GM11168 (cell line): Measurements from ENCODE around the gene GOLGA2.
"Not testable (repeated sequence)": the region's sequence is repeated elsewhere in the genome, so short reads cannot be mapped to it uniquely, and the experiment has no call there.

ENCODE experiments used
- in situ Hi-C: fragments of 300-500 bp; cut with MboI; formaldehyde crosslinking; loops from one replicate; pipeline ENCODE4 v1.12.0; 2022; ENCODE audit warnings: low sequenced_read_pairs; ENCODE audit not compliant: unreplicated experiment

GOLGA2 gene

DNA sequence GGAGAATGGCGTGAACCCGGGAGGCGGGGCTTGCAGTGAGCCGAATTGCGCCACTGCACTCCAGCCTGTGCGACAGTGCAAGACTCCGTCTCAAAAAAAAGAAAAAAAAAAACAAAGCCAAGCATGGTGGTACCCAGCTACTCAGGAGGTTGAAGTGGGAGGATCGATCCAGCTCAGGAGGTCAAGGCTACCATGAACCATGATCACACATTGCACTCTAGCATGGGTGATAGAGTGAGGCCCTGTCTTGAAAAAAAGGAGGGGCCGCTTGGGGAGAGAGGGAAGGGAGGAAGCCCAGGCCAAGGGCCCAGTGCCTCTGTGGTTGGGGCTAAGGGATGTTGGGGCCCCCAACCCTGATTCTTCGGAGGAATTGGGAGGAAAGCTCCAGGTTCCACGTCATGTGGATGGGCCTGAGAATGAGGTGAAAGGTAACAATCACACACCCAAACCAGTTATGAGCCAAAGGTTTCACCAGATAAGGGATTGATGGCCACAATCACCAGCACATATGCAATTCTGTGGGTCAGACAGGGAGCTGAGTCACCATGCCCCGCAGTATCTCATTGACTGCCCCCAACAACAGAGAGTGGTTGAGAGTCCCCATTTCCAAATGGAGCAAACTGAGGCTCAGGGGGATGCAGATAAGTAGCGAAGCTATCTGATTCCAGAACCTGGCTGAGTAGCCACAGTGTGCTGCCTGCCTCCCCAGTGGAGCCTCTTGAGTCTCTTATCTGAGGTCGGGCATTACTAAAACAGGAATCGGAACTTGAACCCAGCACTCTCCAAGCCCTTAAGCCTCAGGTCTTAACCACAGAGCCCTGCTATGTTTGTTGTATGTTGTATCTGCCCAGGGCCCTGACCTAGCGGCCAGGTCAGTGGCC is 20.8 kb upstream of the GOLGA2 start:
- in situ Hi-C loops: no loop called here

DNA sequence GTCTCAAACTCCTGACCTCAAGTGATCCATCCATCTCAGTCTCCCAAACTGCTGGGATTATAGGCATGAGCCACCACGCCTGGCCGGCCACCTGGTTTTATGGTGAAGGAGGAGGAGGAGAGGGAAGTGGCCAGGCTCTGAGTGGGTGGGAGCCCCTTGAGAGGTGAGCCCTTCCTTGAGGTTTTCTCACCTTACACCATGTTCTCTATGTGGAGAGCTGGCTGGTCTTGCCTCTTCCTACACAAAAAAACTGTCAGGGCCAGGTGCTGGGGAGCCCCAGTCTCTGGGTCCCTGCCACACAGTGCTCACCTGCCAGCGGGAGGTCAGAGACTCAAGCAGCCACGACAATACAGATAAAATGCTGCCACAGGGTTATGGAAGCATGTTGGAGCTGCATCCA is 18.3 kb upstream of the GOLGA2 start:
- in situ Hi-C loops: no loop called here

DNA sequence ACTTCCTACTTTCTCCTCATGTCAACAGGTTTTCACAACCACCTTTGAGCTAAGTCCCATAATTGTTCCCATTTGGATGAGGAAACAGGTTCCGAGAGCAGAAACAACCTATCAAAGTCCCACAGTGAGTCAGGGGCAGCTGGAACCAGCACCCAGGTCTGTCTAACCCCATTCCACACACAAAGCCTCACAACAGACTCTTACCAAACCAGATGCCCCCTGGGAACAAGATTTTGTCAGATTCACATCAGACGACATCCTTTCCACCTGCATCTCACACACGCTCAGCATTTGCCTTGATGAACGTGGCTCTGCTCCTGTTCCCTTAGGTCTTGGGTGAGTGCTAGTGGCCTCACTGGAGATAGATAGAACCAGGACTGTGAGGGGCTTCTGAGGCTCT is 17.3 kb upstream of the GOLGA2 start:
- in situ Hi-C loops: no loop called here

DNA sequence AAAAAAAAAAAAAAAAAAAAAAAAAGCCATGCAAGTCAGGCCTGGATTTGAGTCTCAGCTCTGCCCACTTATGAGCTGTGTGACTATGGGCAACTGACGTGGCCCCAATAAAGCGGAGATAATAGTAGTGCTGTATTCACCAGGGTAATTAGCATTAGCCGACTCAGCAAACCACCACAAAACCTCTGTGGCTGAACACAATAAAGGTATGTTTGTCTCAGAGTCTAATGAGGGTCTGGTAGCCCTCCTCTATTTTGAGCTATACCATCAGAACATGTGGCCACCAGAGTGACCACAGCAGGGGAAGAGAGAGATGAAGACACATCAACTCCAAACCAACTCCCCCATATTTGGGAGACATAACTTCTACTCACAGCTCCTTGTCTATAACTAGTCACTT is 16.2 kb upstream of the GOLGA2 start:
- in situ Hi-C loops: no loop called here

DNA sequence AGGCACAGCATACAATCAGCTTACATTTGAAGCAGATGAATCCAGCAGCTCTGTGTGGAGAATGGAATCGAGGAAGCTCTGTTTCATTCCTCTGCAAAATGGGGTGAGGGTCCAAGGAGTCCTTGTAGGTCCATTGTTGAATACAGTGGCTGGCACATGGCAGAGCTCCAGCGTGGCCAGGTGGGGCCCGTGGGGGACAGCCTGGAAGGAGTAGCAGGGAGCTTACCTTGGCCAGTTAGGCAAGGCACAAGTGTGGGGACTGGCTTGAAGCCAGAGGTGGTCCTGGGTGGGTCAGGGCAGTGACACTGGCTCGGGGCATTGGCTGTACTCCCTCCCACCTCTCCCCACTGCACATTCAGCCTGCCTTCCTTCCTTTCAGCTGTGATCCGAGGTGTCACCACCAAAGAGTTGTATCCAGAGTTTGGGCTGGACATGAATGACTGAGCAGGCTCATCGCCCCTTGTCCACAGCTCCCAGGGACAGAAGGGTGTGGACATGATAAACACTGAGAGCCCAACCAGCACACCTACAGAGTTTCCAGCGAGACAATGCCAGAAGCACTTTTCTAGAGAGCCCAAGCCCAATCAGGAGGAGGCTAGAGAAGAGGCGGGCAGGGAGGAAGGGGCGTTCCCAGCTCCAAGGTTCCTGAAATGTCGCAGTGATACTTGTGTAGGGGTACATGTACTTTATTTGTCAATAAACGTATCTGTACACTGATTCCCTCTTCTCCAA is 12.6 kb upstream of the GOLGA2 start:
- in situ Hi-C loops: no loop called here

DNA sequence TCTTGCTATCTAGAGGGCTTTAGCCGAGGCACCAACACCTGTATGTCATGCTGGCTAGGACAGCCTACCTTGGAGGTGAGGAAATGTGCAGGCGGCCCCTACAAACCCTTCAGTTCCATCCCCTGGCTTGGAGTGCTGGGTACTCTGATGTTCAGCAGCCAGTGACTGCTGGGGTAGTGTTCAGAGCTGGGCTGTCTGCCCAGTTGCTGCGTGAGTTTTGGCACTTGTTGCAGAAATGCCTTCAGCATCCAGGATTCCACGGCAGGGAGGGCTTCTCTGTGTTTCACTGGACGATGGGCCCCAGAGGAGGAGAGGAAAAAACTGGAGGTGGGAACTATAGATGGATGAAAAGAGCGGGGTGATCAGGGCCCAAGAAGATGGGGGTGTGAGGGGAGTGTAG is 10.6 kb upstream of the GOLGA2 start:
- in situ Hi-C loops: no loop called here

DNA sequence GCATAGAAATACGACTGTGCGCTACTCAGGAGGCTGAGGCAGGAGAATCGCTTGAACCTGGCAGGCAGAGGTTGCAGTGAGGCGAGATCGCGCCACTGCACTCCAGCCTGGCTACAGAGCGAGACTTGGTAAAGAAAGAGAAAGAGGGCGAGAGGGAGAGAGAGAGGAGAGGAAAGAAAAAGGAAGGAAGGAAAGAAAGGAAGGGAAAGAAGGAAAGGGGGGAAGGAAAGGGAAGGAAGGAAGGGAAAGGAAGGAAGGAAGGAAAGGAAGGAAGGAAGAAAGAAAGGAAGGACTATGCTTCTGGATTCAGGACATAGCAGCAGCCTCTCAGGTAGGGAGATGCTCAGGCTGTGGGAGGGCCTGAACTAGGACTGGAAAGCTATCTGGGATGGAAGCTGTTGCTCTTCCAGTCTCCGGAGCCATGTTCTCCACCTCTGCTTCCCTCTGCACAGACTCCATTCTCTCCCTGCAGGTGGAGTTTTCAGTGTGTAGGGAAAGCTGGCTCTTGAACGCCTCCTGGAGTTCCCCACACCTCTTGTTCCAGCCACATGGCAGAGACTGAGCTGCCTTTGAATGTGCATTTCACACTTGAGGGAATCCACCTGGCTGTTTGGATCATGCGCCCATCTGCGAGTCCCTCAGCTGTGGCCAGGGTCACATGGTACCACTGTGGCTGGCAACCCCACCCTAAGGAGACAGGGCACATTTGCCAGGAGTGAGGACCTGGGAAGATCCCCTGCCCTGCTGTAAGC is 9.4 kb upstream of the GOLGA2 start:
- in situ Hi-C loops: no loop called here

DNA sequence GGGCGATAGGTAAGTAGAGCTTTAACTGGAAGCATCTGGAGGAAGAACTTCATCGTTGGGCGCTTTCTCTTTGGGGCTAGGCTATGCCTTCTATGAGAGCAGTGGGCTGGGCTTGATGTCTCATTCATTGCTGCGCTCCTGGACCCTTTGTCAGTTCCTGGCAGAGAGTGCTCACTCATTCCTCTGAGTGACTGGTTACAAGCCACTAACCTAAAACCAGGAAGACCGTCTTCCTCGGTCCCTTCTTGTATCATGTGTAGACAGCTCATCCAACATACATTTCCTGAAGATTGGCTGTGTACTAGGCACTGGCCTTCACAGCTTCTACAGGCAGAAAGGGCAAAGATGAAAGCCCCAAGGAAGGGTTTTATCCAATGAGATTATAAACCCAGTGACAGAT is 6.7 kb upstream of the GOLGA2 start:
- in situ Hi-C loops: no loop called here

DNA sequence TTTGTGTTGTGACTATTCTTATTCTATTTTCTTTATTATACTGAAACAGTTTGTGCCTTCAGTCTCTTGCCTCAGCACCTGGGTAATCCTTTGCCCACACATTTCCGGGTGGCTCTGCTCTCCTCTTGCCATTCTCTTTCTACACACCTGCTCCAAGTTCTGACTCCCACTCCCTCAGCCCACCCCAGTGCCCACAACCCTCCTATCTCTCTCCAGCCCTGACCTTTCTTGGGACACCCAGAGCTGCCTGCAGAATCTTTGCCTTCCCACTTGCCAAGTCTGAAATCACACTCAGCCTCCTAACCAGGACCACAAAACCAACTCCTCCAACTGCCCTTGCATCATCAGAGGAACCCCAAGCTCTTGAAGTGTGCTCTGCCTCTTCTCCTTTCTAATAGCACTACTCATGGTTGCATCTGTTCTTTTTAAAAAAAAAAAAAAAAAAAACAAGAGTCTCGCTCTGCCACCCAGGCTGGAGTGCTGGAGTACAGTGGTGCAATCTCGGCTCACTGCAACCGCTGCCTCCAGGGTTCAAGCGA is 4.3 kb upstream of the GOLGA2 start:
- in situ Hi-C loops: no loop called here

DNA sequence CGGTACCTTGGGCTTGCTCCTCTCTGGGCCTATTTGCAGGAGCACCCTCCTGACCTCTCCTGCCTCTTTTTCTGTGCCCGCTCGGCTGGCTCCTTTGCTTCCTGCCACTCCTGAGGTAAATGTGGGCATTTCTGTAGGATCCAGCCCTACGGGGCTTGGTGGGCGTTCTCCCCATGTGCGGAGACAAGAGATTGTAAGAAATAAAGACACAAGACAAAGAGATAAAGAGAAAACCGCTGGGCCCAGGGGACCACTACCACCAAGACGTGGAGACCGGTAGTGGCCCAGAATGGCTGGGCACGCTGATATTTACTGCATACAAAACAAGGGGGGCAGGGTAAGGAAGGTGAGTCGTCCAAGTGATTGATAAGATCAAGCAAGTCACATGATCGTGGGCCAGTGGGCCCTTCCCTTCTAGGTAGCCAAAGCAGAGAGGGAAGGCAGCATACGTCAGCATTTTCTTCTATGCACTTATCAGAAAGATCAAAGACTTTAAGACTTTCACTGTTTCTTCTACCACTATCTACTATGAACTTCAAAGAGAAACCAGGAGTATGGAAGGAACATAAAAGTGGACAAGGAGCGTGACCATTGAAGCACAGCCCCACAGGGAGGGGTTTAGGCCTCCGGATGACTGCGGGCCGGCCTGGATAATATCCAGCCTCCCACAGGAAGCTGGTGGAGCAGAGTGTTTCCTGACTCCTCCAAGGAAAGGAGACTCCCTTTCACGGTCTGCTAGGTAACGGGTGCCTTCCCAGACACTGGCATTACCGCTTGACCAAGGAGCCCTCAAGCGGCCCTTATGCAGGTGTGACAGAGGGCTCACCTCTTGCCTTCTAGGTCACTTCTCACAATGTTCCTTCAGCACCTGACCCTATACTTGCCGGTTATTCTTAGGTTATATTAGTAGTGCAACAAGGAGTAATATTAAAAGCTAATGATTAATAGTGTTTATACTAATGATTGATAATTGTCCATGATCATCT is 3.6 kb upstream of the GOLGA2 start:
- in situ Hi-C loops: not testable (repeated sequence)

DNA sequence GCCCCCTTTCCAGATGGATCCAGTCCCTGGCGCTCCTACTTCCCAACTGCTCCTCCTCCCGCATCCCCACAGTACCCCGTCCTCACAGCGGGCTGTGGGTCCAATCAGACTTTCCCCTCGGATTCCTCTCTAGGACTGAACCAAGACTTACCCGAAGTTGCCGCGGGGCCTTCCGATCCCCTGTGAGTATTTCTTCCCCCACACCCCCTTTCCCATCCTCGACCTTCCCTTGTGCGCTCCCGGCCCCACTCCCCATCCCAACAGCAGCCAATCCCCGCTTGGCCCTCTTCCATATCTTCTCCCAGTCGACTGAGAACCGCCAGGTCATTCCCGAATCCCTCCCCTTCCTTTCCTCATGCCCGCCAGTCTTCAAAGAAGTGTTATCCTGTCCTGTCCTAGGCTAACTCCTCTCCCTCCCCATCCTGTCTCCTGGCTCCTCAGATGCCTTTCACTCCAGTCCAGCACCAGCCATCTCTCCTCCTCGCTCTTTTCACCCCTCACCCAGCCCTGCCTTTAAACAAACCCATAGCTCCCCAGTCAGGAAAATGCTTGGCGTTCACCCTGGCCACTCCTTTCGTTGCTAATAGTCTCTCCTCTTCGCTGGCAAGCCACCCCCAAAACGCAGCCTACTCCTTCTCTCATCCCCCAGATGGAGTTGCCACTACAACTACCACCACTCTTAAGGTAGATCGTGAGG is 915 bp upstream of the GOLGA2 start:
- in situ Hi-C loops: no loop called here

DNA sequence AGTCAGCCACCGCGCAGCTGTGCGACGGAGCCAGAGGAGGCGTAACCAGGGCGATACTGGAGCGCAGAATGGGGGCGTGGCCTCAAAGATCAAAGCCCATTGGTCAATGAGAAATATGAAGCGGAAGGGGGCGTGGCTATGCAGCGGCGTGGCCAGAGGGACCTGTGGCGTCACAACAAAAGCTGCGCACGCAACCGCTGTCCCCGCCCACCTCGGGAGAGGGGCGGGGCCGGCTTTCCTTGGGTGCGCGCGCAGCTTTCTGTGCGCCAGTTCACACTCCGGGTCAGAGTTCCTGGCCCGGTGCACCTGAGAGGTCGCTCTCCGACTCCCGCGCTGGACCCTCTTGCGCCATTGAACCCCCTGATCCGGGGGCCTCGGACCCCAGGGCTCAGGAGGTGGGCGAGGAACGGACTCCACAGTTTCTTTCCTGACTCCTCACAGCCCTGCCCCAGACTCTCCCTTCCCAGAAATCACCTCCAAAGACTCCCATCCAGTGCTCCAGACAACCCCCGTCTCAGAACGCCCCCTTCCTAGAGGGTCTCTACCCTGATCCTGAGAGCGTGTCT is 284 bp upstream of the GOLGA2 start, which contains the start of gene SWI5:
SWI5 (plus strand) TSS at position 269 of the 566 bp plus-strand sequence.
- in situ Hi-C loops: no loop called here

DNA sequence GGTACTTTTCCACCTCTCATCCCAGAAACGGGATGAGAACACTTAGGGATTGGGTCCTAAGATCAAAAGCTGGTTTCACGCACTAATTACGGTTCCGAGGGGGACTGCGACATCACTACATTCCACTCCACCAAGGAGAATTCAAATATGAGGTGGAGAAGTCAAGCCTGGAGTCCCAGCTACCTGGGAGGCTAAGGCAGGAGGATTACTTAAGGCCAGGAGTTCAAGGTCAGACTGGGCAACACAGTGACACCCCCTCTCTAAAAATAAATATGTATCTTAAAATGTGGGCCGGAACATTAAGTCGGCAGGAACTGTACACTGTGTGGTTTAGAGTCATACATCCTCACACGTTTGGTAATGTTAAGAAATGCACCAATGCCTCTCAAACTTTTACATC is 1.6 kb downstream of the GOLGA2 start:
- in situ Hi-C loops: no loop called here

DNA sequence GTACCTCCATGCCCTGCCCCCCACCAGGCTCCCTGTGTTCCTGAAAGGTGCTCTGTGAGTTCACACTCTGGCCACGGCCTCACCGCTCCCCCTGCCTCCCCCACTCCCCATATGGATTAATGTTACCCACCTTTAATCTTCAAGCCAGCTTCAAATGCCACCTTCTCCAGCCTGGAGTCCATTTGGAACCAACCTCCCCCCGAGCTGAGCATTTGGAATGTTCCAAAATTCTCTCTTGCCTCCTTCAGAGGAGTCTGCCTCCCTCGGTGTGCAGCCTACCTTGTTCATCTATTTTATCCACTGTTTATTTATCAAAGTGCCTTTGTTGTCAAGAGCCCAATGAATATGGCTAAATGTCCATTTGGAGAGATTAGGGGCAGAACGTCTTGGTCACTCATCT is 4.3 kb downstream of the GOLGA2 start:
- in situ Hi-C loops: no loop called here

DNA sequence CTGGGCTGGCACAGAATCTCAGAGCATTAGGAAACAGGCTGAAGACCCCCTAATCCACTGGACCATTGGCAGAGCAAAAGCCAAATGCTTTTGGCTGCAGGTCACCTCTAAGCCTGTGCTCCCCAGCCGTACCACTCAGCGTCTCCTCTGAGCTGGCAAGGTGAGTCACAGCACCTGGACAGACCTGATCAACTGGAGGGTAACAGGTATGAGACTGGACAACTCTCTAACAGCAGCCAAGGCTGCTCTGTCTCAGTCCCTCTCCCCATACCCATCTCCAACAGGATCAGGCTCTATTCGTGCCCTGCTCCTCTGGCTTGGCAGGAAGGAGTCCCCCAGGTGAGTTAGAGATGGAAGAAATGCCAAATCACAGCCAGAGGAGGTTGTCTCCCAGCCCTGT is 4.7 kb downstream of the GOLGA2 start:
- in situ Hi-C loops: no loop called here

DNA sequence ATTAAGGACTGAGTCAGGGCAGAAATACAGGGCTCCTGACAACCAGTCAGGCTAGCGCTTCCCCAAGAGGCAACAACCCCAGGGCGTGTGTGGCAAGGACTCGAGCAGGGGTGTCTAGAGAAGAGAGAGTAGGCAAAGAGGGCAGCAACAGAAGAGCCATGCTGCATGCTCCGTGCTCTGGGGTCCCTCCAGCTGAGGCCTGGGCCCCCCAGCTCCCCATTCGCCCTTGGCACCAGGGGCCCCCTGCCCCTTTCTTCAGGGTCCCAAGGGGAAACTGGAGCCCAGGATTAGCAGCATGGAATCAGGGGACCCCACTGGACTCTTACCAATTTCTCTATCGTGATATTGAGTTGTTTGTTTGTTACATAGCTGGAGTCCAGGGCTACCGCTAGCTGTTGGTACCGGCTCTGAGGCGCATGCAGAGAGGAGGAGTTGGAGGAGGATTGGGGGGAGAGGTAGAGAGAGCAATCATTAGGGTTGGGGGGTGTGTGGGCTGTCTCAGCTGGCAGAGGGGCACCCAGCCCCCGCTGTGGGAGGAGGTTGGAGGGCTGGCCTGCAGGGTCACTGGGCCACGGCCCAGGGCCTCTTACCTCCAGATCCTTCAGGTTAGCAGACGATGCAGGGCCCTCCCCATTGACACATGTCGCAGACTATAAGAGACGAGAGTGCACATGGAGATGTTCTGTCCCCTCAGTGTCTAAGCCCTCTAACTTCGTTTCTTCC is 8.8 kb downstream of the GOLGA2 start:
- in situ Hi-C loops: no loop called here

DNA sequence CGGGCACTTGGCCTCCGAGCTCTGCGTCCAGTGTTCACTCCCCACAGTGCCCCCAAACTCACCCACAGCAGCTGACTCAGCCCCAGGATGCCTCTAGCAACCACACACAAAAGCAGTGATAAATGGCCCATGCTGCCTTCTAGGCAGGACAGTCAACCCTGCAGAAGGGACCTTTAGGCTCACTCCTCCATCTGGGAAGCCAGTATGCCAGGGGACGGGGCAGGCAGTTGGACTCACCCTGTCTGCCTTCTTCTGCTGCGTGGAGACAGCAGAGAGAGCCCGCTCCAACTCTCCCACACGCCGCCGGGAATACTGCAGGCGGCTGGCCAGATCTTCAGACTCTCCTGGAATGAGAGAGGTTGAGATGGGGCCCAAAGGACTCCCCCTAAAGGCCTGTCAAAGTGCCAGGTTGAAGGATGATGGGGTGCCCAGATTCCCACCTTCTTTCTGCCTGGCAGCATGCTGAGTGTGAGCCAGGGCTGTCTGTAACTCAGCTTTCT is 10.4 kb downstream of the GOLGA2 start:
- in situ Hi-C loops: no loop called here

DNA sequence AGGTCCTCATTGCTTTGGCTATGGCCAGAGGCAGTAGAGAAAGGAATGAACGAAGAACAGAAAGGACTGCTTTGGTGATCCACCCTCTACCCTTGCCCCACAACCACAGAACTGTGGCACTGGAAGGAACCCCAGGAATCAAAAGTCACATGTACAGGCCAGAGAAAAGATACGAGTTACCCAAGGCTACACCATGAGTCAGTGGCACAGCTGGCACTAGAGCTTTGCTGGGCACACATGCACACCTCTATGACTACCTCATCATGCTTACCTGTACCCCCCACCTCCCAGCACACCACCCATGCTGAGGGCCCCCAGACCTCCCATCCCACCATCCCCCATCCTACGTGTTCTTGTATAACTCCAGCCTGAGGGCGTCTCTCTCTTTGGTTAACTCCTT is 13.1 kb downstream of the GOLGA2 start:
- in situ Hi-C loops: no loop called here
